NCI-H69 (cell line): Measurements from ENCODE around the gene PRPF38B.

Source experiments
- DNase-seq: peaks from one replicate; lab custom pipeline; 2025; lab: John Stamatoyannopoulos, UW

The PRPF38B gene

DNA sequence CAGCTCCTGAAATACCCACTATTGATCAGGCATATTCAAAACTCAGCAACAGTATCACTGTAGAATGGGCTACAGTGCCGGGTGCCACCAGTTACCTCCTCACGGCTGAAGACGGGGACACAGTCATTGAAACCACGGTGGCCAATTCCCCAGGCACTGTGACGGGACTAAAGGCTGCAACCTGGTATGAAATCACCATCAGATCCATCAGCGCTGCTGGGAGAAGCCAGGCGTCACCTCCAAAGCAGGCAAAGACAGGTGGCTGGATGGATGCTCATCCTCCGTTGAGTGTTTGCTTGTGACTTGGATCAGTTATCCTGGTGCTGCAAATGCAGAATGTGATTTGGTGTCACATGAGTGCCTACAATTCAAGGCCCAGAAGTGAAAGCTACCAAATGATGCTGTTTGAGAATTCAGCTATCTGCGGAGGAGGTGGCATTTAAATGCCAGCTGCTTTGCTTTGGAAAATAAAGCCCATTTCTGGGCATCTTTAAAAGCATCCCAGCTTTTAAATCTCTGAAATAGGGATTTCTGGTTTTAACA is 25.7 kb downstream of the PRPF38B start:
- DNase-seq: no peak

DNA sequence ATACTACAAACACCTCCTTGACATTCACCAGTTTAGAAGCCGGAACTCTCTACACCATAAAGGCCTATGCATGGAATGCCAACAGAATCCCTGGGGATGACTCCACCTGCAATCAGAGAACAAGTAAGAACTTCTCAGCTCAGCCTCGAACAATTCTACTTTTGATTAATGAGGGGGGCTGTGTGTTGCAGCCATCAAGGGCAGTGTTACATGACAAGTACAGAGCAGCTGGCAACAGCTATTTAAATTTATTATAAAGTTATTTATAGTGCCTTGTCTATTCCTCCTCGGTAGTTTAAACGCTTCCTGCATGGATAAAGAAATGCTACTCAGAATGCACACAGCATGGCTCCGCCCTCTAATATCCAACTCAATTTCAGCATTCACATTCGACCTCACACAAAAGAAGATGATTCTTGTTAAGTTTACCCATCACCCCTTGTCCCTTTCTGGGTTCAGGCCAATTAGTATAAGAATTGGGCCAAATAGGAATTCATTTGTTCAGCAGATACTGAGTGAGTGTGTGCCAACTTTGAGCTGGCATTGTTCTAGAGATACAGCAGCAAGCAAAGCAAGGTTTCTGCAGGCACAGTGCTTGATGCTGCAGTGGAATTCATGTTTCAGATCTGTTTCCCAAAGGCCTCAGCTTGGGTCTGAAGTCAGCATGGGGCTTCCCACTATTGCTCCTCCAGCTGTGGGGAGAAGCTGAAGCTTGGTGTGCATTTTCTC is 27.0 kb downstream of the PRPF38B start:
- peak; percentile 27 for DNase-seq

DNA sequence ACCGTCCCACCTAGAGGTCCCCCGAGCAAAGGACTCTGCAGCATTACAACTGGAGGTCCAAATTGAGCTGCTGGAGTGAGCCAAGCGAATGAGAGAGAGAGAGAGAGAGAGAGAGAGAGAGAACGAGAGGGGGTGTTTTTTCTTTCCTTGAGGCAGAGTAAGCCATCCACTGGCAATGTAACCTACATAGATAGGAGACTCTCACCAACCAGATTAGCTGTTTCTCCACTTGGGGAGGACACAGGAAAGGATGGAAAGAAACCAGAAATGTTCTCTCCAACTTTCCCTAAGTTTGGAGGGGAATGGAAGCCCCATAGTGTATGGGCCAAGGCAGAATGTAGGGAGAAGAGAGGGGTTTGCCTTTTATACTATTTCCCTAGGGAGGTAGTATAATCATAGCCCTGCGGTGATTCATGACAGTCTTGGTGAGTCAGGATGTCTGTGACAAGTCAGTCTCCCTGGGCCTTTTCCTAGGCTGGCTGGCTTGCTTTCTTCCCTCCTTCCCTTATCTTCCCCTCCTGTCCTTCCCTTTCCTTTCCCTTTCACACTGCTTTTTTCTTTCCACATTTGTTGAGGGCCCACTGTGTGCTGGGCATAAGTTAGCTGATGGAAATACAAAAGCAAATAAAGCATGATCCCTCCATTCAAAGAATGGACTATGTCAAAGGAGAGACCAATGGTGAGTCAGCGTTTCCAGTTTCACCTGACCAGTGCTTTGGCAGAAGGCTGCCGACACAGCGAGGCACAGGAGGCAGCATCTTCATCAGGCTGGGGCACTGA is 27.7 kb downstream of the PRPF38B start:
- DNase-seq: peak; percentile 61

DNA sequence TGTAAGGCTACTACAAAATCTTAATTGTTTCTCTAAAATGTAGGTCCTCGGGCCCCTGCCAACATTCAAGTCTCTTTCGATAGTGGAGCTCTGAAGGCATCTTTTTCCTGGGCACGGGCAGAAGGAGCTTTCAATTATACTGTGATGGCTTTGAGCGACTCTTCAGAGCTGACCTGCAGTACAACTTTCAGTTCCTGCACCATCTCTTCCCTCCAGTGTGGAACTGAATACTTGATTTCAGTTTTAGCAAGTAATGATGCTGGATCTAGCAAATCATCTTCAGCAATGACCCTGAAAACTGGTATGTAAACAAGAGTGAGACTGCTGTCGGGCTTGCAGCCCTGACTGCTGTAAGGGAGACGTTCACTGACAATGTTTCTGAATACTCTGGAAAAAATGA is 30.2 kb downstream of the PRPF38B start:
- DNase-seq: no peak

DNA sequence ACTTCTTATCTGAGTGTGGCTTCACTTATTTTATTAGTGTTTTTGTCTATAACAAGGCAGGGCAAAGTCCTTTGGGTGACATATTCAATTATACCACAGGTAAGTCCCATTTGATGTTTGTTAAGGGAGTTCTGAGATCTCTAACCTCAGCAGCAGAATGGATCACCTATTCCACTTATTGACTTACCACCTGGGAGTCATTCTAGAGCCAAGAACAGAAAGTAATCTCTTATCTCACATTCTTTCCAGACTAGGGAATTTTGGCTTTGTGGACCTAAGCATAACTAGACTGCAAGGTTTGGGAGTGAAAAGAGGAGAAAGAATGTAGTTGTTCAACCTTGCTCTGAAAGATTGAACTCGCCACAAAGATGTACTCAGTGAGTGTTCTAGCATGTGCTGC is 33.8 kb downstream of the PRPF38B start:
- DNase-seq: no peak

DNA sequence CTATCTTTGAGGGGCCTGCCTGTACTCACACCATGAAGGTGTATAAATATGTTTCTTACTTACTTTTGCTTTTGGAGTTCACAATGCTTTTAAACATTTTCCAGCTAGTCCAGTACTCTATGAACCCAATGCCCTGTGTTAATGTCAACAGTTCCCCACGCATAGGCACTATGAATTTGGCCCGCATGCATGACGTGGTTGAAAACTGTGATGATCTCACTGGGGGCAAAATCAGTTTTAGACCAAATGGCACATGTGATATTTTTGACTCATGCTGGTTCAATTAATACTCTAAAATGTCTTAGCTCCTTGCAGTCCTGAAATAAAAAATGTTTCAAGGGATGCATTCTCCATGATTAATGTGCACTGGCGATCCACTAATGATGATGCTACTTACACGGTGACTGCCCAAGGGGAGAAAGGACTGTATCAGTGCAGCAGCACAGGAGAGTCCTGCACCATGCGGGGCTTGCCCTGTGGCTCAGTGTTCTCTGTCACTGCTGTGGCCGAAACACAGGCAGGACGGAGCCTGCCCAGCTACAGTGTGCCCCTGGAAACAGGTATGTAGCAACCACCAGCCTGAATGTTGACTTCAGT is 36.3 kb downstream of the PRPF38B start:
- DNase-seq: no peak

DNA sequence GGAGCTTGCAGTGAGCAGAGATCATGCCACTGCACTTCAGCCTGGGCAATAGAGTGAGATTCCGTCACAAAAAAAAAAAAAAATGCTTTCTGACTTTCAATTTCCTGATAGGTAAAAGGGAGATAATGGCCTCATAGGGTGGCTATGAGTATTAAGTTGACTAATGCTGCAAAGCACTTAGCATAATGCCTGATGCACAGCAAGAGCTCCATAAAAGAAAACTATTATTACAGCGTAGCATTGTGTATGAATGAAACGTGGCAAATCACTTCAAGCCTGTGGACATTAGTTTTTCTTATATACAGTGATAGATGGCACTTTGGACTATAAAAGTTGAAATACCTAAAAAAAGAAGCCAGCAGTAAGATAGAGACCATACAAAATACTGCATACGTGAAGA is 37.4 kb downstream of the PRPF38B start:
- DNase-seq: peak; percentile 33

DNA sequence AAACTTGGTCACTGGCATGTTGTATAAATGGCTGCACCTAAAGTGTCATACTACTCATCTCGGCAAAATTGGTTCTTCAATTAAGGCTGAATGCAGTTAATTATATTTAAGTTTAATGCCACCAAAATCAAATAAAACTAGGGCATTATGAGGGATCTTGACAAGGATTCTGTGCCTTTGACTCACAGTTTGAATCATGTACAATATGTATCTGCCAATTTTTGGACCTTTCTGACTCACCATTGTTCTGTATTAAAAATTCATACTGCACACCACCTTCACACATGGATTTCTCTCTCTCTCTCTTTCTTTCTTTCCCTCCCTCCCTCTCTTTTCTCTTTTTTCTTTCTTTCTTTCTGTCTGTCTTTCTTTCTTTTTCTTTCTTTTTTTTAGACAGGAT is 40.3 kb downstream of the PRPF38B start:
- no peak for DNase-seq

DNA sequence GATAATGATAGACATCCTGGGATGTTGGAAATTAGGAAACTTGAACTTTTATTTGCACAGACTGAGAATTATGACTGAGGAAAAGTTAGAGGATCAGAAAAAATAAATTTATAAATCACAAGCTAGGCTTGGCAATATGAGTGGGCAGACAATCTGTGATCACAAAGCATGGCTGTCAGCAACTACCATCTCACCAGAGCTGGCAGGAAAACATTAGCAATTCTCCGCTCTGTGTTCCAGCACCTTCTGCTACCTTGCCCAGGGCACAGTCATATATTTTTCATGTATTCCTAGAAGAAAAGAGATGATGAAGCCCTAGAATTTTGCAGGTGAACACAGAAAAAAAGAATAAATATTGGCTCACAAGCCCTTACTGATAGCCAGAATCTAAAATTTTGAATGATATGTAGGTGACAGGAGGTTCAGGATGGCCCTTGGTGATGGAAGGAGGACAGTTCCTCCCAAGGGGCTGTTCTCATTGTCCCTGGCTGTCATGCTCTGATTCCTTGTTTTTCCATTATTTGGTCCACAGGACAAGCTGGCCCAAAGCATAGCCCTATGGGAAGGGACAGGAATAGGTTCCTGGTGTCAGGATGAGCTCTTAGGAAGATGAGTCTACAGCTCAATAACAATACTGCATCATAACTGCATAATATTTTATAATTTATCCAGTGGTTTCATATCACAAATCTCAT is 42.2 kb downstream of the PRPF38B start:
- no peak for DNase-seq

DNA sequence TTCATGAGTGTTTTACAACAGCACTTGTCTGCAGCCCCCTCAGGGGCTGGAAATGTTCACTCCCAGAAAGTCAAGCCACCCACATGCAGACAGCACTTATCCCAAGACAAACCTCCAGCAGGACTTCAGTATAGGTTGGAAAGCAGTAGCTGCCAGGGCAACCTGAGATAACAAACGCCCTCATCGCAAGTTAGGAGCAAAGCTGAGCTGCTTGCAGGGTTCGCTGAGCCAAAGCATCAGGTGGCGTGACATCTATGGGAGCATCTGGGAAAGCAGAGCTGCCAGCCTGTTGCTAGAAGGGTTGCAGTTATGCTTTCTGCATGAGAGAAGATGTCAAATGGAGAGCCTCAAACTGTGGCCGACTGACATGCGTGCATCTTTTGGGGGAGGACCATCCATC is 50.1 kb downstream of the PRPF38B start:
- no peak for DNase-seq

DNA sequence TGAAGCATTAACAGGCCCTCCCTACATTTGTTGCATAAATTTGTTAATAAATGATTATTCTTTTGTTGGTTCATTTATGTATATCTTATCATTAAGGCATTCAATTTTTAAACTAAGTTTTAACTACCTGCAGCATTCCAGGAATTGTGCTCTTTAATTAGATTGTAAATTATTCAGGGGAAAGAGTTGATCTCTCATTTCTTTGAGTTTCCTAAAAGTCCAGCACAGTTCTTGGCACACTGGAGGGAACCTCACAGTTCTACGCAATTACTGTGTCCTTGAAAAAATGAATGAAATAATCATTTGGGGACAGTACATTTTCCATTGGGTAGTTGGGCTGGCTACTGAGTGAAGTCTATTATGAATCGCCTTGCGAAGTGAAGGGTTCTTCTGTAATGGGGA is 53.9 kb downstream of the PRPF38B start:
- no peak for DNase-seq

DNA sequence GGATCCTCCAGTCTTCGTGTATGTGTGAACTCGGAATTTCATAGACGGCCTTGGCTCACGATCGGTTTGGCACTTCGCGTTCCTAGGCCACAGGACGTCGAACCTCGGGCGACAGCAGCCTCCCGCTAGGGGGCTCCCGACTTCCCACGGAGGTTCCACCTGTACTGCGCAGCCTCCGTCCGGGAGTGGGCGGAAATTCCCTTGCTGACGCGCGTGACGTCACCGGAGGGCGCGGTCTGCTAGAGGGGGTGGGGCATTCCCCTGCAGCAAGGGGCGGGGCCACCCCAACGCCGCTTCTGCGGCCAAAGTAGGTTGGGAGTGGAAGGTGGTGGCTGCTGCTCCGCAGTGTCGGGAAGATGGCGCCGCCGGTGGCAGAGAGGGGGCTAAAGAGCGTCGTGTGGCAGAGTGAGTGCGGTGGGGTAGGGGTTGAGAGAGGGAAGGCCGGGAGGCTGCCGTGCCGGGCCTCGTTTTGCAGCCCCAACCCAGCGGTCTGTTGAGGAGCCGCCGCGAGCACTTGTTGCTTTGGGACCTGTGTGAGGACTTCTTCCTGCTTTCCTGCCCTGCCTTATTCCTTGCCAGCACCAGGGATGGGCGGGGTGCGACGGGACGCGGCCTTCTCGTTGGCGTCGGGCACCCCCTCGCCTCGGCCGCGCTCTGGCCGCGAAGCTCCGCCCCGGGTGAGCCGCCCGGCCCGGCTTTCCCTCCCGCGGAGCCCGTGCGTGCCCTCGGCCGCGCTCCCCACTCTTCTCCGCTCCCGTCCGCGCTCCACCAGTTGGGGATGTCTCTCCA is 54.5 kb downstream of the PRPF38B start, which contains the start of gene STXBP3:
Gene STXBP3, plus strand, starts transcription at position 293 of the 789 bp plus-strand sequence. Its CDS starts 64 bp downstream, at position 357.
- peak; percentile 96 for DNase-seq

DNA sequence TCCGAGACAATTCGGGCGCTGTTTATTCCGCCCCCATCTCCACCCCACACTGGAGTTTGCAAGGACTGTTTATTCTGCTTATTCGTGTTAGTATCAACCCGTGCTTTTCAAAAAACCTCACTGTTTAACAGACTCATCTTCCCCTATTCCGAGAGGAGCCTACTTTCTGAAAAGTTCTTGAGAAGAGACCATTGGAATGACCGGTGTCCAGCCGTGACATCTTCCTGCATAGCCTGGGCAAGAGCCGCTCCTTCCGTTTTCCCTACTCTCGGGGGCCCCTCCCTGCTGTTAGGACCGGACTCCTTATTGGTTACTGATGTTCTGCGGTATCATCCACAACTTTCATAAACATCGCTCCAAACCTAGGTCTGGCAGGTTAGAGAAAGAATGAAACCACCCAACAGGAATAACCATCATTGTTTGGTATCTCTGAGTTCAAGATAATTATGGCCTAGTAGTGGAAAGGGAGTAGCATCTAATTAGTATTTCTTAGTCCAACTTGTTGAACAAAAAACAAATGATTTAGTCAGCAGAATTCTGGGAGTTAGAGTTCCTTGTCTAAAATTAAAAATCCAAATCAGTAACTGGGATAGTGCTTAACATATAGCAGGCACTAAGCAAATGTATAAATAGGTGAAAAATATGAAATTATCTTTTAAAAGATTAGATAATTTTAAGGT is 55.2 kb downstream of the PRPF38B start:
- DNase-seq: peak; percentile 66

DNA sequence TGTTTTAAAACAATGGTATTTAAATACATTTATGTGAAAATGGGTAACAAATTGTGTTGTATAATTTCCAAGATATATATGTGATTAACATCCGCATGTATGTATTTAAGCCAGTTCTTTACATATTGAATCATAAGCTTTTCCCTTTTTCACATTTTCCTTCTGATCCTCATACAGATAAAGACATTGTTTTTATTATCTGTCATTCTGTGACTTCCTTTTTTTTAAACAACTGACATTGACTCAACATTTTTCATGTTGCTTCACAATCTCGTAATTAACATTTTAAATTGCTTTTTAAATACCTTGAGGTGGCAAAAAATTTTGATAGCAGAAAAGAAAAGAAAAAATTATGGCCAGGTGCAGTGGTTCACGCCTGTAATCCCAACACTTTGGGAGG is 55.8 kb downstream of the PRPF38B start:
- no peak for DNase-seq

DNA sequence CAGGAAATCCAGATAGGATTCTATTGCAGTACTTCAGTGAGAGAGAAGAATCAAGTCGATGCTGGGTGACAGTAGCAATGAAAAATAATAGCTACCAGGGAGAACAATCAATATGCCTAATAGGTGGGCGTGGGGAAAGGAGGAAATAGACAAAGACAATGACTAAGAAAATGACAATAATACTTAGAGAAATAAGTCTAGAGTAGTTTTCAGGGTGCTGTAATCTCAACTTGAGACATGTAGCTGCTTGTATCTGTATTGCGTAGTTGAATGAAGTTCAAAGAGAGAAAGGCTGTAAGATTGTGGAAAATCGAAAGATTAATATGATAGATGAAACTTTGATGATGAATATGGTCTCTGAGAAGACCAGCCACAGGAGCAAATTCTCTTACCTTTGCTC is 57.0 kb downstream of the PRPF38B start:
- DNase-seq: no peak

DNA sequence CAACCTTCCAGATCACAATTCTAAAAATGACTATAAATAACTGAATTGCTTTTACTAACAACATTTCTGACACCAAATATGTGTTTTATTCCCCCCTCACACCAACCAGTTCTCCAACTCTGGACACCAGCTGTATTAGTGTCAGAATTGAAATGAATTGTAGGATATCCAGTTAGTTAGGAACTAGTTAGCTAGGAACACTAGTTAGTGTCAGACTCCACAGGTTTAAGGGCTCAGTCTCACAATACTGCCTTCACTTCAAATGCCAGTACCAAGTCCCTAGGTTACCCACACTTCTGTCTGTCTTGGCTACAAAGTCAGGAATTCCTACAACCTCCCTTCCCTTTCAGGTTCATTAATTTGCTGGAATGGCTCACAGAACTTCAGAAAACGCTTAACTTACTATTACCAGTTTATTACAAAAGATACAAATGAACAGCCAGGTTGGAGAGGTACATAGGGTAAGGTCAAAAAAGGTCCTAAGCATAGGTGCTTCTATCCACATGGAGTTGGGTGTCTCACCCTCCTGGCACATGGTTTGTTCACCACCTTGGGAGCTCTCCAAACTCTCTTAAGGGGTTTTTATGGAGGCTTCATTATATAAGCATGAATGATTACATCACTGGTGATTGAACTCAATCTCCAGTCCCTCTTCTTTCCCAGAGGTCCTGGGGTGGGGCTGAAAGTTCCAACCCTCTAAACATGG is 58.5 kb downstream of the PRPF38B start:
- DNase-seq: no peak
